ES-I3 (cell line): ENCODE data around the gene USP51.
A peak's percentile ranks its signal among the peaks of the same experiment; 100 is the strongest.
"Not testable (repeated sequence)": the region's sequence is repeated elsewhere in the genome, so short reads cannot be mapped to it uniquely, and the experiment has no call there.

Source experiments
- H3K36me3 ChIP-seq: 2 replicates; pipeline ENCODE4 v1.6.1; 2013; ENCODE audit warnings: mild to moderate bottlenecking, low read length, control low read depth, moderate library complexity; ENCODE audit not compliant: insufficient read depth
- H3K4me1 ChIP-seq: 2 replicates; pipeline ENCODE4 v1.6.1; 2013; ENCODE audit warnings: mild to moderate bottlenecking, control low read depth, low read length; ENCODE audit not compliant: insufficient read depth
- H3K9ac ChIP-seq: 2 replicates; pipeline ENCODE4 v1.6.1; 2013; ENCODE audit warnings: low read depth, mild to moderate bottlenecking, low read length, moderate library complexity
- H3K9me3 ChIP-seq: 2 replicates; pipeline ENCODE4 v1.6.1; 2013; ENCODE audit warnings: mild to moderate bottlenecking, low read length, moderate library complexity; ENCODE audit not compliant: control insufficient read depth, insufficient read depth

The USP51 gene

DNA sequence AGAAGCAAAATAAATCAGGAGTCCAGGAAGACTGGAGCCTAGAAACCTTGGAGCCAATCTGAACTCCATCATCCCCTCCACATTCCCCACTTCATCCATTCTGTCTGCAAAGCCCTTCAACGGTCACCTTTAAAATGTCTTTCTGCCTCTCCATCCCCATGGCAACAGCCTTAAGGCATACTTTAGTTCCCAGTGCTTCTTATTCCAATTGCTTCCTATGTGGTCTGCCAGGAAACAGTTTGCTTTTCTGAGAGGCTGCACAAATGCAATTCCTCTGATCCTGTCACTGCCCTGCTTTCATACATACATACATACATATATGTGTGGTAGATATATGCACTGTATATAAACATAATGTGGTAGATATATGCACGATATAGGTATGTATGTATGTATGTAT is 38.5 kb downstream of the USP51 start:
- Histone ChIP-seq H3K9me3 (no peaks in the 10 kb centered on the region), H3K36me3 (no peaks in the 10 kb centered on the region), H3K4me1 (no peaks in the 10 kb centered on the region), H3K9ac (peak overlapping the region; percentile 82; the same call in 1 of the 2 replicates)

DNA sequence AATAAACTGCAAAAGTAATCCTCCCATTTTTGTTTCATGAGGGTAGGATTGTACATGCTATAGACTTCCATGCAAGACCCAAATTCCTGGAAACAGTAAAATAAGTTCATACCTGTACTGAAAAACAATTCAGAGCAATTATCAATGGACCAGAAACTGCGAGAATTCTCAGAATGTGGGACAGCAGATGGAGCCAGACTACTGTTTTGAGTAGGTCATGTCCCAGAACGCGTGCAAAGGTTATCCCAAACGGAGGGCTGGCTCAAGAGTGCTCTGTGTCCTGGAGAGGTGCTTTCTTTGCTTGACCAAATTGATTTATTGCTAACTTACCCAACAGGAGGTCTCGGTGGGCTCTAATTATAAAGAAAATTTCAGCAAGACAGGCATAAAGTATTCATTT is 39.4 kb downstream of the USP51 start:
- Histone ChIP-seq H3K9ac (no peak overlapping the region), H3K9me3 (no peaks in the 10 kb centered on the region), H3K4me1 (no peaks in the 10 kb centered on the region), H3K36me3 (no peaks in the 10 kb centered on the region)

DNA sequence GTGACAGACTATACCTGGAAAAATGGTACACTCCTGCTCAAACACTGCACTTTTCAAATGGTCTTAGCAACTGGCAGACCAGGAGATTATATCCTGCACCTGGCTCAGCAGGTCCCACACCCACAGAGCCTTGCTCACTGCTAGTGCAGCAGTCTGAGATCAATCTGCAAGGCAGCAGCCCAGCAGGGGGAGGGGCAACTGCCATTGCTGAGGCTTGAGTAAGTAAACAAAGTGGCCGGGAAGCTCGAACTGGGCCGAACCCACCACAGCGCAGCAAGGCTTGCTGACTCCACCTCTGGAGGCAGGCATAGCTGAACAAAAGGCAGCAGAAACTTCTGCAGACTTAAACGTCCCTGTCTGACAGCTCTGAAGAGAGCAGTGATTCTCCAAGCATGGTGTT is 46.2 kb downstream of the USP51 start:
- H3K9ac ChIP-seq, H3K36me3 ChIP-seq, H3K9me3 ChIP-seq, H3K4me1 ChIP-seq: not testable (repeated sequence)
